WTC11 (cell line): ENCODE results near the gene SLC46A1. TPM values are rescaled to one million over a fixed set of nuclear protein-coding genes. Genes with fewer than 3 reads are reported as not detected.

ENCODE experiments used
- ATAC-seq: fragments of 200-7000 bp; cut with Tn5 transposase; 2 replicates; pipeline ENCODE4 v1.10.0; 2021; ENCODE audit warnings: mild to moderate bottlenecking, moderate library complexity
- CTCF ChIA-PET: fragments of 300-600 bp; sonication (Branson Sonifier 250); formaldehyde crosslinking; loops from one replicate; lab custom pipeline; 2021; ENCODE audit warnings: antibody characterized with exemption; lab: Charles Lee
- POLR2A ChIA-PET: fragments of 350-600 bp; sonication (Branson Sonifier 250); formaldehyde crosslinking; loops from one replicate; lab custom pipeline; 2021; ENCODE audit warnings: antibody characterized with exemption; lab: Charles Lee
- DNase-seq: peaks from one replicate; pipeline ENCODE4 v3.0.0; 2021; ENCODE audit warnings: low spot score
- H3K27ac Mint-ChIP-seq: 2 replicates; pipeline ENCODE4 v1.8.0; 2021; ENCODE audit warnings: mixed read lengths
- H3K27me3 Mint-ChIP-seq: 2 replicates; pipeline ENCODE4 v1.8.0; 2021; ENCODE audit warnings: low read depth, mild to moderate bottlenecking, moderate library complexity, mixed read lengths
- H3K36me3 Mint-ChIP-seq: 2 replicates; pipeline ENCODE4 v1.8.0; 2021; ENCODE audit warnings: mixed read lengths
- H3K4me1 Mint-ChIP-seq: 2 replicates; pipeline ENCODE4 v1.8.0; 2022; ENCODE audit warnings: mixed read lengths
- H3K4me3 Mint-ChIP-seq: 2 replicates; pipeline ENCODE4 v1.8.0; 2021; ENCODE audit warnings: mild to moderate bottlenecking, moderate library complexity, mixed read lengths
- H3K9me3 Mint-ChIP-seq: 2 replicates; pipeline ENCODE4 v1.8.0; 2021; ENCODE audit warnings: mixed read lengths
- AFF4 ChIP-seq: sonication (generic); formaldehyde crosslinking; IDR thresholded peaks from 2 replicates; pipeline ENCODE4 v1.8.1; 2023; ENCODE audit warnings: mild to moderate bottlenecking, missing genetic modification reagents, borderline replicate concordance
- MXD4 ChIP-seq: fragments of 250-450 bp; sonication (Bioruptor Pico); IDR thresholded peaks from 2 replicates; pipeline ENCODE4 v1.8.0; 2021; ENCODE audit warnings: mild to moderate bottlenecking, moderate library complexity, borderline replicate concordance
- NFATC4 ChIP-seq: fragments of 250-450 bp; sonication (Bioruptor Pico); IDR thresholded peaks from 2 replicates; pipeline ENCODE4 v1.9.0; 2021; ENCODE audit warnings: mild to moderate bottlenecking
- NR3C1 ChIP-seq: sonication (generic); formaldehyde crosslinking; conservative IDR thresholded peaks from 2 replicates; pipeline ENCODE4 v1.8.1; 2023; ENCODE audit warnings: low read depth, mild to moderate bottlenecking, missing genetic modification reagents
- PREB ChIP-seq: sonication (generic); formaldehyde crosslinking; IDR thresholded peaks from 2 replicates; pipeline ENCODE4 v1.8.1; 2022; ENCODE audit warnings: mild to moderate bottlenecking, missing genetic modification reagents, moderate library complexity, borderline replicate concordance
- SMAD3 ChIP-seq: sonication (generic); formaldehyde crosslinking; IDR thresholded peaks from 2 replicates; pipeline ENCODE4 v1.8.0; 2022; ENCODE audit warnings: missing genetic modification reagents, mild to moderate bottlenecking, borderline replicate concordance
- USF2 ChIP-seq: sonication (generic); formaldehyde crosslinking; IDR thresholded peaks from 2 replicates; pipeline ENCODE4 v1.8.1; 2023; ENCODE audit warnings: mild to moderate bottlenecking, missing genetic modification reagents, moderate library complexity
- ZNF232 ChIP-seq: sonication (generic); formaldehyde crosslinking; IDR thresholded peaks from 2 replicates; pipeline ENCODE4 v1.8.0; 2022; ENCODE audit warnings: mild to moderate bottlenecking, missing genetic modification reagents
- ZNF263 ChIP-seq: sonication (generic); formaldehyde crosslinking; IDR thresholded peaks from 2 replicates; pipeline ENCODE4 v1.8.1; 2022; ENCODE audit warnings: low read depth, mild to moderate bottlenecking, moderate library complexity, missing genetic modification reagents
- ZNF396 ChIP-seq: fragments of 250-450 bp; sonication (Bioruptor Pico); IDR thresholded peaks from 2 replicates; pipeline ENCODE4 v1.8.0; 2021; ENCODE audit warnings: mild to moderate bottlenecking, moderate library complexity, borderline replicate concordance
- ZNF425 ChIP-seq: fragments of 250-450 bp; sonication (Bioruptor Pico); conservative IDR thresholded peaks from 2 replicates; pipeline ENCODE4 v1.9.0; 2021; ENCODE audit warnings: mild to moderate bottlenecking
- ZNF512 ChIP-seq: sonication (generic); formaldehyde crosslinking; IDR thresholded peaks from 2 replicates; pipeline ENCODE4 v1.8.1; 2022; ENCODE audit warnings: missing genetic modification reagents, borderline replicate concordance
- total RNA-seq: library from RNA; stranded (reverse); gene quantifications from 3 replicates; pipeline ENCODE4 v1.2.3, GENCODE V29; 2021
- TF ChIP-seq, protein P1 (sequence below): sonication (generic); formaldehyde crosslinking; IDR thresholded peaks from 2 replicates; pipeline ENCODE4 v1.8.1; 2022; ENCODE audit warnings: low read depth, mild to moderate bottlenecking, moderate library complexity, missing genetic modification reagents, borderline replicate concordance
- TF ChIP-seq, protein P2 (sequence below): sonication (generic); formaldehyde crosslinking; IDR thresholded peaks from 2 replicates; pipeline ENCODE4 v1.8.1; 2023; ENCODE audit warnings: mild to moderate bottlenecking, moderate library complexity, missing genetic modification reagents
- TF ChIP-seq, protein P3 (sequence below): sonication (generic); formaldehyde crosslinking; IDR thresholded peaks from 2 replicates; pipeline ENCODE4 v1.8.0; 2023; ENCODE audit warnings: mild to moderate bottlenecking, missing genetic modification reagents

The SLC46A1 gene
- total RNA-seq, 1 experiment from 2014 or later = 6.7 TPM

GRCh38 chr17:28405632-28406472 lies at the start of gene SLC46A1 (continued):
- TF ChIP-seq AFF4 (CRISPR knock-in tag) = no peak
- TF ChIP-seq ZNF425 = no peak

DNA sequence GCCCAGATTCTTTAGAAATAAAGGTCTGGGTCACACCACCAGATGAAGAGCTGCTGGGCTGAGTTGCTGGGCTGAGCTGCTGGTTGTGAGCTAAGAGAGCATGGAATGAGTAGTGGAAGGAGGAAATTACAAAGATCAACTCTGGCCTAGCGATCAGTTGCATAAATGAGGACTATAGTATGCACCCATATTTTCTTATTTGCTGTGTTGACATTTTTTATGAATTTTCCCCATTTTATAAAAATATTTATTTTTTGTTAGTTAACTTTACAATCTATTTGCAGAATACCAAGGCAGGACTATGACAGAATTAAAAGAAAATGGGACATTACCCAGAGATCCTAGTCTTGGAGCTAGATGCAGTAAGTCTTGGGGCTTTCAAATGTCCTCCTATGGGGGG lies 43.8 kb upstream of the SLC46A1 start:
- ChIA-PET CTCF (interaction anchor here (1.7 kb wide), 1 partner anchor 33 kb away, joined by 9 read pairs; no protein-coding TSS in a partner anchor), POLR2A (no interaction called here)
- TF ChIP-seq NFATC4 (CRISPR knock-in tag) = no peak
- no peak for TF ChIP-seq ZNF512 (CRISPR knock-in tag)
- TF ChIP-seq ZNF232 (CRISPR knock-in tag) = no peak
- H3K4me3 Mint-ChIP-seq = no peak overlapping the region
- H3K36me3 Mint-ChIP-seq = 0 out of 2 replicates have a peak, but pooled peaks cover 4% of the 10 kb centered on the region
- ATAC-seq (no peak), DNase-seq (no peak)
- H3K27me3 Mint-ChIP-seq = peaks cover 18% of the 10 kb centered on the region
- H3K4me1 Mint-ChIP-seq = no peaks in the 10 kb centered on the region
- peaks cover 27% of the 10 kb centered on the region for H3K9me3 Mint-ChIP-seq
- H3K27ac Mint-ChIP-seq = no peak overlapping the region

- Mint-ChIP-seq H3K4me3 (no peak overlapping the region), H3K27ac (no peak overlapping the region), H3K27me3 (peaks cover 8% of the 10 kb centered on the region), H3K36me3 (no peaks in the 10 kb centered on the region), H3K9me3 (peaks cover 10% of the 10 kb centered on the region), H3K4me1 (no peaks in the 10 kb centered on the region)
- POLR2A ChIA-PET = no interaction called here
- CTCF ChIA-PET = interaction anchor here (1.6 kb wide), 1 partner anchor 11 kb away, joined by 3 read pairs; no protein-coding TSS in a partner anchor
- DNase-seq = no peak
- no peak for ATAC-seq
- TF ChIP-seq SMAD3 (CRISPR knock-in tag) = no peak
- TF ChIP-seq, protein P1, sequence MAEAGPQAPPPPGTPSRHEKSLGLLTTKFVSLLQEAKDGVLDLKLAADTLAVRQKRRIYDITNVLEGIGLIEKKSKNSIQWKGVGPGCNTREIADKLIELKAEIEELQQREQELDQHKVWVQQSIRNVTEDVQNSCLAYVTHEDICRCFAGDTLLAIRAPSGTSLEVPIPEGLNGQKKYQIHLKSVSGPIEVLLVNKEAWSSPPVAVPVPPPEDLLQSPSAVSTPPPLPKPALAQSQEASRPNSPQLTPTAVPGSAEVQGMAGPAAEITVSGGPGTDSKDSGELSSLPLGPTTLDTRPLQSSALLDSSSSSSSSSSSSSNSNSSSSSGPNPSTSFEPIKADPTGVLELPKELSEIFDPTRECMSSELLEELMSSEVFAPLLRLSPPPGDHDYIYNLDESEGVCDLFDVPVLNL (CRISPR knock-in tag) = no peak
- TF ChIP-seq, protein P2, sequence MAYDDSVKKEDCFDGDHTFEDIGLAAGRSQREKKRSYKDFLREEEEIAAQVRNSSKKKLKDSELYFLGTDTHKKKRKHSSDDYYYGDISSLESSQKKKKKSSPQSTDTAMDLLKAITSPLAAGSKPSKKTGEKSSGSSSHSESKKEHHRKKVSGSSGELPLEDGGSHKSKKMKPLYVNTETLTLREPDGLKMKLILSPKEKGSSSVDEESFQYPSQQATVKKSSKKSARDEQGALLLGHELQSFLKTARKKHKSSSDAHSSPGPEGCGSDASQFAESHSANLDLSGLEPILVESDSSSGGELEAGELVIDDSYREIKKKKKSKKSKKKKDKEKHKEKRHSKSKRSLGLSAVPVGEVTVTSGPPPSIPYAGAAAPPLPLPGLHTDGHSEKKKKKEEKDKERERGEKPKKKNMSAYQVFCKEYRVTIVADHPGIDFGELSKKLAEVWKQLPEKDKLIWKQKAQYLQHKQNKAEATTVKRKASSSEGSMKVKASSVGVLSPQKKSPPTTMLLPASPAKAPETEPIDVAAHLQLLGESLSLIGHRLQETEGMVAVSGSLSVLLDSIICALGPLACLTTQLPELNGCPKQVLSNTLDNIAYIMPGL (CRISPR knock-in tag) = no peak
- no peak for TF ChIP-seq NR3C1 (CRISPR knock-in tag)
- TF ChIP-seq PREB (CRISPR knock-in tag) = no peak
- no peak for TF ChIP-seq ZNF396 (CRISPR knock-in tag)
- no peak for TF ChIP-seq USF2 (CRISPR knock-in tag)
- no peak for TF ChIP-seq MXD4 (CRISPR knock-in tag)
- TF ChIP-seq ZNF263 (CRISPR knock-in tag) = no peak
- TF ChIP-seq, protein P3, sequence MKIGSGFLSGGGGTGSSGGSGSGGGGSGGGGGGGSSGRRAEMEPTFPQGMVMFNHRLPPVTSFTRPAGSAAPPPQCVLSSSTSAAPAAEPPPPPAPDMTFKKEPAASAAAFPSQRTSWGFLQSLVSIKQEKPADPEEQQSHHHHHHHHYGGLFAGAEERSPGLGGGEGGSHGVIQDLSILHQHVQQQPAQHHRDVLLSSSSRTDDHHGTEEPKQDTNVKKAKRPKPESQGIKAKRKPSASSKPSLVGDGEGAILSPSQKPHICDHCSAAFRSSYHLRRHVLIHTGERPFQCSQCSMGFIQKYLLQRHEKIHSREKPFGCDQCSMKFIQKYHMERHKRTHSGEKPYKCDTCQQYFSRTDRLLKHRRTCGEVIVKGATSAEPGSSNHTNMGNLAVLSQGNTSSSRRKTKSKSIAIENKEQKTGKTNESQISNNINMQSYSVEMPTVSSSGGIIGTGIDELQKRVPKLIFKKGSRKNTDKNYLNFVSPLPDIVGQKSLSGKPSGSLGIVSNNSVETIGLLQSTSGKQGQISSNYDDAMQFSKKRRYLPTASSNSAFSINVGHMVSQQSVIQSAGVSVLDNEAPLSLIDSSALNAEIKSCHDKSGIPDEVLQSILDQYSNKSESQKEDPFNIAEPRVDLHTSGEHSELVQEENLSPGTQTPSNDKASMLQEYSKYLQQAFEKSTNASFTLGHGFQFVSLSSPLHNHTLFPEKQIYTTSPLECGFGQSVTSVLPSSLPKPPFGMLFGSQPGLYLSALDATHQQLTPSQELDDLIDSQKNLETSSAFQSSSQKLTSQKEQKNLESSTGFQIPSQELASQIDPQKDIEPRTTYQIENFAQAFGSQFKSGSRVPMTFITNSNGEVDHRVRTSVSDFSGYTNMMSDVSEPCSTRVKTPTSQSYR (CRISPR knock-in tag) = no peak
These were observed 41.4 kb upstream of the SLC46A1 start for GRCh38 chr17:28447396-28447760.
